Stimulated activated CD8-positive, alpha-beta memory T cell treated with anti-CD3 and anti-CD28 coated beads, Interleukin-7, amount 100 ng/mL, for 48 hours (primary cell): ENCODE measurements around the gene KIF17.
"Not testable (repeated sequence)": the region's sequence is repeated elsewhere in the genome, so short reads cannot be mapped to it uniquely, and the experiment has no call there.

Source experiments
- DNase-seq, 2 donors: peaks; one replicate each; pipeline ENCODE4 v3.0.0-alpha.2; 2020; ENCODE audit warnings: low read depth in 1 of 2; ENCODE audit errors: extremely low read depth in 1 of 2

The KIF17 gene

DNA sequence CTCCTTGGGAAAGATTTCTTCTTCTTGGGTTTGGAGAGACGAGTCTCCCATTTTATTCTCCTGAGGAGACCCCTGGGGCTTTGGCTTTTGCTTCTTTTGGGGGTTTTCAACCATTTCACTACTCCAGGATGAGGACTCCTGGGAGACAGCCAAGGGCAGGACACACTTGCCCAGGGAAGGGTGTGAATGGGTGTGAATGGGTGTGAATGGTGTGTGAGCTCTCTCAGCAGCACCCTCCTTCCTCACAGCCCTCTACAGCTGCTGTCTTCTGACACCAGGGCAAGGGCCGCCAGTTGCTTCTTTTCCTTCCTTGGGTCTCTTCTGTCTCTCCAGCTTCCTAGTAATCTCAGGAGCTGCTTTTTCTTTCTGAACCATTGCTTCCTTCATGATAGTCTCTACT, 24.2 kb downstream of the KIF17 start:
- DNase-seq, result no peak

DNA sequence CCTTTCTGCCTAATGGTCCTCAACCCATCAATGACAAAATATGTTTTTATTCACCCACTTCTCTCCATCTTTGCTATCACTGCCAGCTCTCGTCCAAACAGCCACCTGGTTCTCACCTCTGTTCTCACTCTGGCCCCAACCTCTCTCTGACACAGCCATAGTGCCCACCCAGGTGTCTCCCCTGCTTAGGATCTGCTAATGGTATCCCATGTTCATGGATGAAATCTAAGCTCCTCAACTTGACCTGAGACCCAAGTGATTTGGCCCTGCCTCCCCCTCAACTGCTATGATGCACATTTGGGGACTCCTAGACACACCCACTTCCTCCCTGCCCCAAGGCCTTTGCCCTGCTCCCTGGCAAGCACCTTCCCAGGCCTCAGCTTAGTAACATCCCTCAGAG, 25.9 kb downstream of the KIF17 start:
- DNase-seq, result no peak

DNA sequence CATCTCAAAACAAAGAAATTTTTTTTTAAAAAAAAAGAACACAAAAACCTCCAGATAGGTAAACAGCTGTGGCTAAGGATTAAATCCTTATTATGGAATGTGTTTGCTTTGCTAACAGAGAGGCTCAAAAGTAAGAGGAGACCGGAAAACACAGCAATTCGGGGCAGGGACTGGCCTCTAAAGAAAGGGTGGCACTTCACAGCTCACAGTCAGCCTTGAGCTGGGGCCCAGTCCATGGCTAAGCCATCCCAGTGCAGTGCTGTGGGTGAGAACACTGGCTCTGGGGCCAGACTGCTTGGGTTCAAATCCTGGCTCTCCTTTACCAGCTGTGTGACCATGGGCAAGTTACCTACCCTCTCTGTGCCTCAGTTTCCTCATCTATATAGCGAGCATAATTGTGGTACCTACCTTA, 28.2 kb downstream of the KIF17 start:
- no peak for DNase-seq

DNA sequence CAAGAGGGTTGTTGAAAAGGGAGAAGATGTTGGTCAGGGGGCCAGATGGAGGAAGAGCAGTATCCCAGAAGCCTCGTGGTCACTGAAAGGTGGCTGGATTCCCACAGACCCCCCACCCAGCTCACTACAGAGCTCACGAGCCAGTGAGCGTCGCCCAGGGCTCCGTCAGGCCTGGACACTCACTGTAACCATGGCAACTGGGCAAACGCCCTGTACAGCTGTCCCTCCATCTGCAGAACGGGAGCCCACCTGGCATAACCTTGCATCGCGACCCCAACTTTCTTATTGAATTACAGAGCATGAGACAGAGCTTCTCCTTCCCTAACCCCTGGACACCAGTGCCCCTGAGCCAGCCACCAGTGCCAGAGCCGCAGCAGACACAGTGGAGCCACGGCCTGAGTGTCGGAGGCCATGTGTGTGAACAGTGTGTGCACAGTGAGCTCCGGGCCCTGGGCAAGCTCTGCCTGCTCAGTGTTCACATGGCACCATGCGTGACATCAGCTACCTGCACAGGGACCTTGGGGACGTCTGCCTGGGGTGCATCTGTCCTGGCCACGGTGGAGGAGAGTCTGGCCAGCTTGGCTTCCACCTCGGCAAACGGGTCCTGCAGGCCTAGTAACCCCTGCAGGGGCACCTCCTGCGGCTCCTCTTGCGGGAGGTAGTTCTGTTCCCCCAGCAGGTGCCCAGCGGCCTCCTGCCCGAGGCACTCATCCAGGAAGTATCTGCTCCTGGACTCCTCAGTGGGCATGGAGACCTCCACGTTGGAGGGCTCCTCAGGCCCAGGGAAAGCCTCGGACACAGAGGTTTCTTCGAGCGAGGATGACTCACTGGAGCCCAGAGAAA, 30.7 kb downstream of the KIF17 start:
- DNase-seq, result no peak

DNA sequence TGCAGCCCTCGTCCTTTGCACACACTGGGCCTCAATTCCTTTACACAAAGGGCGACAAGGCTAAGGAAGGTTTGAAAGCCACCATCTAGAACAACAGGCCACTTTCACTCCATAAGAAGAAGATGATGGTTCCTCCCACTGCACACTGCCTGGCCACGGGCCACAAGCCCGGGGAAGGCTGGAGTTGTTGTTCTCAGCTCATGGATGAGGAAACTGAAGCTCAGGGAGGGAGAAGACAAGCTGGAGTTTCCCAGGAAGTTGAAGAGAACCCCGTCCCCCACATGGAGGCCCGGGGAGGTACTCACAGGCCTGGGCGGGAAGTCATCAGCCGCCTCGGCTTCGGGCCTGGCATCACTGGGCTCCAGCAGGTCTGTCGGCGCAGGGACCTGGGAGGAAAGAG, 32.1 kb downstream of the KIF17 start:
- DNase-seq, result no peak

DNA sequence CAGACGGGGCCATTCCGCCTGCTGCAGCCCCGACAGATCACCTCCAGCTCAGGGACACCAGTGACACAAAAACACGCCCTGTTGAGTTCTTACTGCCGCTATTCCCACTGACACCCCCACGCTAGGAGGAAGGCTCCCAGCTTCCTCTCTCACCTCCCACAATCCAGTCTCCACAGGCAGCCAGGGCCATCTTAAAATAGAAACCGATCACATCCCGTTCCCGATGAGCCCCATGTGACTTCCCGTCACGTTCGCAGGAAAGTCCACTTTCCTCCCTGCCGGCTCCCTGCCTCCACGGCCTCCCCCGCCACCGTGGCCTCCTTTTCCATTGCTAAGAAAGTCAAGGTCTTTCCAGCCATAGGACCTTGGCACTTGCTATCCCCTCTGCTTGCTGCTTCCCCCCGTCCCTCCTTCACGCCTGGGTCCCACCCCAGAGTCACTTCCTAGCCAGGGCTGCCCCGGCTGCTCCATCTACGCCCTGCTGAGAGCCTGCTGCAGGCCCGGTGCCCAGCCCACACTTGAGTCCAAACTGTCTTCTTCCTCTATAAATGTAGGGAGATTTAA, 32.6 kb downstream of the KIF17 start:
- no peak for DNase-seq

DNA sequence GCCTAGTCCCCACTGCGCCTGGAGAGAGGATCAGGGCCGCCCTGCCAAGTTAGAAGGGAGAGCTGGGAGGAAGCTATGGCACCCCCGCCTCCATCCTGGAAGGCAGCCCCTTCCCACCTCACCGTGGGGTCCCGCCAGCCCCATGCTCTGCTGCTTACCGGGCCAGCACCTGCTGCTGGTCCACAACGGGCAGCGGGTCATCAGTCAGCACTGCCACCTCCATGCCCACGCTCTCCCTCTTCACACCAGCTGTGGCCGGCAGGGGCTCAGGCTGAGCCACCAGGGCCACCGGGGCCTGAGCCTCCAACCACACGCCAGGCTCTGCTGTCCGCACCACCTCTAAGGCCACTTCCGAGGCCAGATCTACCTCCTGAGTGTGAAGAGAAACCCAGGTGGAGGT, 33.2 kb downstream of the KIF17 start:
- DNase-seq, result no peak

DNA sequence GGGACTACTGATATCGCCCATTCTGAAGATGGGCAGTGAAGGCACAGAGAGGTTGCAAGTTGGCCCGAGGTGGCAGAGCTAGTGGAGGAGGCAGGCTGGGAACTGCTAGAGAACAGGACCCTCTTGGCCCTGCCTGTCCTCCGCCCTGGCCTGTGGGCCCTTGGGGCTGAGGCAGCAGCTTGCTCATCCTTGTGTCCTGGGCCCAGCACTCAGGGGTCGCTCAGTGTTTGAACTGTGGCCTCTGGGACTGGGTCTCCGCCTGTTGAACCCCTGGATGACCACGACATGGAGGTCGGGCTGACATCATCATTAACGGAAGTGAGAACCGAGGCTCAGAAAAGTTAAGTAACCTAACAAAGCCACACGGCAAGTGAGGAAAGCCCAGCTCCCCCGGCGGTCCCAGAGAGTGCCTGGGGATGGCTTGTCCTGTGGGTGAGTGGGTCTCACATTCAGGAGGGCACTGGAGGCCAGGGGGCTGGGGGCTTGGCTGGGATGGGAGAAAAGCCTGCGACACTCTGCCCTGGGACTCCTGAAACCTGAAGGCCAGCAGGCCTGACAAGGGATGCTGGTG, 33.7 kb downstream of the KIF17 start:
- DNase-seq, result no peak

DNA sequence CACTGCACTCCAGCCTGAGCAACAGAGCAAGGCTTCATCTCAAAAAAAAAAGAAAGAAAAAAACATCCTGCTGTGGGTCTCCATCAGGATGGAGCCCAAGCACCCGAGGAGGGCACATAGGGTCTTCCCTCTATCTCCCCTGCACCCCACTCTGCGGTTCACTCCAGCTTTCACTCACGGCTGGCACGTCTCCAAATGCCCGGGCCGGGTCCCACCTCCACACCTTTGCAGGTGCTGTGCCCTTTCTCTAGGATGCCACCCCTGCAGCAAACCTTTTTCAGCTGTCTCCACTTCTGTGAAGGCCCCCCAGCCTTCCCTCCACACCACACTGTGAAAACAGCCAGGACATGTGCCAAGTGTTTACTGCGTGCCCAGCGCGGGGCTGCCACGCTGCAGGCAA, 34.2 kb downstream of the KIF17 start:
- DNase-seq, result no peak

DNA sequence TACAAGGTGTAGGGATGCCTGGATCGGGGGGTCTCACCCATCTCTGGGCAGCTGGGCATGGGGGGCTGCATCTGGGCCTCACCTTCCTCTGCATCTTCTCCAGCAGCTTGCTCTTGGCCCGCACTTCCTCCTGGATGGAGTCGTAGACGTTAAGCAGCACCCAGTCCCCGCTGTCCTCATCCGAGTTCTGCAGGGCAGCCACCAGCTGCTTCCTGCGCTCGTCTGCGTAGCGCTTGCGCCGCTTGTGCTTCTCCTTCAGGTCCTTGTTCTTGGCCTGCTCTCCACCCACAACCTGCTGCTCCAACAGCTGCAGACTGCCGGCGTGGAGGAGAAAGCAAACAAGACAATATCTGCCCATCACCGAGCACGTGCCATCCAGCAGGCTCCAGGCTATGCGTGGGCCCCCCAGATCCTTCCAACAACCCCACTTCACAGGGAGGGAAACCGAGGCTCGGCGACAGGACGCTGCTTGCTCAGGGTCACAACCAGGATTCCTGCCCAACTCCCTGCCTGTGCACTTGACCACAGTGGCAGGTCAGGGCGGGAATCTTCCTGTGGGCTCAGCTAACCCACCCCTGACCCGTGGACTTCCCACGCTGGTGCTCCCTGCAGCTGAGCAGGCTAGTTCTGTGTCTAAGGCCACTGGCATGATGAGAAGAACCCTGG, 35.1 kb downstream of the KIF17 start:
- no peak for DNase-seq

DNA sequence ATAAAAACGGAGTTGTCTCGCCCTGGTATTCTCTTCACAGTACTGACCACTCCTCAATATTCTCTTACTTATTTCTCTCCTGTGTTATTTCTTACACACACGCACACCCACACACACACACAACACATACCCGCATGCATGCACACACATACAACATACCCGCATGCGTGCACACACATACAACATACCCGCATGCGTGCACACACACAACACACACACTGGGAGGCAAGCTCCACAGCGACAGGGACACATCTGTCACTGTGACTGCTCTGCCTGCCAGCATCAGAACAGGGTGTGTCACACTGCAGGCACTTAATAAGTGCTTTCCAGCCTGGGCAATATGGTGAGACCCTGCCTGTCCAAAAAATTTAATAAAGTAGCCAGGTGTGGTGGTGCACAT, 35.8 kb downstream of the KIF17 start:
- DNase-seq, result no peak

DNA sequence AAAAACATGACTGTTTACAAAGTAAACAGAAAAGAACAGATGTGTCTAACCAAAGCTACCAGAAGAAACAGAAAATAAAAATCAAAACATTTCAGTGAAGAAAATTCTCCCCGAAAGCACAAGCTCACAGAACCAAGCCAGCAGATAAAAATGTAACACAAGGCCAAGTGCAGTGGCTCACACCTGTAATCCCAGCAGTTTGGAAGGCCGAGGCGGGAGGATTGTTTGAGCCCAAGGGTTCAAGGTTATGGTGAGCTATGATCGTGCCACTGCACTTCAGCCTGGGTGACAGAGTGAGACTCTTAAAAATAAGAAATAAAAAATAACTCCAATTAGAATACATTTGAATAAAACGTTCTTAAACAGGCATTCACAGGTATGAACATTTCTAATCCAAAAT, 37.5 kb downstream of the KIF17 start:
- DNase-seq, result no peak

DNA sequence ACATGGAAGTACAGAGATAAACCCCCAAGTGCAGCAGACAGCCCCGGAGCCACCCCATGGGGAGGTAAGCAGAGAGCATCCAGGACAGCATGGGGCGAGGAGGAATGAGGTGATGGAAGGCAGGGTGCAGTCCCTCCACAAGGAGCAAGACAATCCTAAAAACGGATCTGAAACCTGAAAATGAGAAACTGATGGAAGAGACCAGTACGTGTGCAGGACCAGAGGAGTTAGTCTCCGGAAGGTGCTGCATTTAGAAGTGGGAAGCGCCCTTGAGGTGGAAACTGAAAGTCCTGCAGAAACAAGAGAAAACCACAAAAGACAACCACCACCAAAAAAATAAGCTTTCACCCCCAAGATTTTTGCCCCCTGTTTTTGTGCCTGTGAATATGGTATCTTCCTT, 39.2 kb downstream of the KIF17 start:
- no peak for DNase-seq

DNA sequence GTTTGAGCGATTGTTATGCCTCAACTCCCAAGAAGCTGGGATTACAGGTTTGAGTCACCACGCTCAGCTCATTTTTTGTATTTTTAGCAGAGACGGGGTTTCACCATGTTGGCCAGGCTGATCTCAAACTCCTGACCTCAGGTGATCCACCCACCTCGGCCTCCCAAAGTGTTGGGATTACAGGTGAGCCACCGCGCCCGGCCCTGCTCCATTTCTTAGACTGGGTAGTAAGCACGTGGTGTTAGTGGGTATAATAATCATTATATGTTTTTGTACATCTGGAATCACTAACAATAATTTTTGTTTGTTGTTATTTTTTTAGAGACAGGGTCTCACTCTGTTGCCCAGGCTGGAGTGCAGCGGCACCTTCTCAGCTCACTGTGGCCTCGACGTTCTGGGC, 44.2 kb downstream of the KIF17 start:
- not testable (repeated sequence) for DNase-seq

DNA sequence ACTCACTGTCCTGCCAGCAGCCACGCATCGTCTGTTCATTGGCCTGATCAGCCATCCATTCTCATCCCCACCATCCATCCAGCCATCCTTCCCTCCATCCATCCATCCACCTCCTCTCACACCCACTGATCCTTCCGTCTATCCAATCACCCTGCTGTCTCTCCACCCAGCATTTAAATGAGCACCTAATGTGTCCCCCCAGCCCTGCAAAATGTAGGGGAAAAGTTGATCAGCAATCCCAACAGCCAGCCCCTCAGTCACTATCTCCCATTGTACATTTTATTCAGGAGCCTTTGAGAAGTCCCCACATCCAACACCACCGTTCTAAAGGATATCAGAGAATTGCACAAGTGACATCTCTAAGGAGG, 45.6 kb downstream of the KIF17 start:
- DNase-seq, result no peak

DNA sequence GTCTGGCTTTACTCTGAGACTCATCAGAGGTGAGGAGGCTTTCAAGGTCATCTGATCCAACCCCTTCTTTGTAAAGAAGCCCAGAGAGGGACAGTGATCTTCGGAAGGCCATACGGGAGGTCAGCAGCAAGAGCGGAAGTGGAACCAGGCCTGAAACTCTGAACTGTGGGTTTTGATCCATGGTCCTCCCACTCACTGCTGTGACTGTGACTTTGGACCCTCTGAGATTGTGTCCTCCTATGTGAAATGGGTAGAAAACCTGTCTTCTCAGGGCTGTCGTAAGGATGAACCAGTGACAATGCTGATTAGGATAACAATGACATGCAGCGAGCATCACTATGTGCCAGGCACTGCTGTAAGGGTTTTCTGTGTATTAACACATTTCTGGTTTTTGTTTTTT, 46.9 kb downstream of the KIF17 start:
- DNase-seq, result no peak

DNA sequence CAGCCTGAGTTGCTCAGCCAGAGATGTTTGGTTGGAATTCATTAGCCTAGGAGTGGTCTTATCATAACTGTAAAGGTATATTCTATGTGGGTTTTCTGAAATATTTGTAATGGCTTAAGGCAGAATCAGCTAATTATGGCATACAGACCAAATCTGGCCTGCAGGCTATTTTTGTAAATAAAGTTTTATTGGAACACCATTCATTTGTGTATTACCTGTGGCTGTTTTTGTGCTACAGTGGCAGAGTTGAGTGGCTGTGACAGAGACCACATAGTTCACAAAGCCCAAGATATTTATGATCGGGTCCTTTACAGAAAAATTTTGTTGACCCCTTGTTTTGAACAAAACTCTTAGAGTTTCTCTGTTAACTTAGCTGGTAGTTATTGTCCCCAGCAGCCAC, 49.2 kb downstream of the KIF17 start:
- DNase-seq, result no peak

DNA sequence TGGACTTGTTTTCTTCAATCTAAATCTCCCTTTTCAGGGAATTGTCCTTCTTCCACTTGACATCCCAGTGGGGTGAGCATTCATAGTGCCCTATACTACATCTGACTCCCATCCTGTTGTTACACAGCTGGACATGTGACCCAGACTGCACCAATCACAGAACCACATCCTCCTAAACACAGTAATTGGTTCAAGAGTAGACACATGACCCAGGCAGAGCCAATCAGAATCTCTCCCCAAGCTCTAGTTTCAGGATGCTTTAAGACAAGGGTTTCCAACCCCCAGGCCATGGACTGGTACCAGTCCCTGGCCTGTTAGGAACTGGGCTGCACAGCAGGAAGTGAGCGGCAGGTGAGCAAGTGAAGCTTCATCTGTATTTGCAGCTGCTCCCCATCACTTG, 51.0 kb downstream of the KIF17 start:
- DNase-seq, result no peak

DNA sequence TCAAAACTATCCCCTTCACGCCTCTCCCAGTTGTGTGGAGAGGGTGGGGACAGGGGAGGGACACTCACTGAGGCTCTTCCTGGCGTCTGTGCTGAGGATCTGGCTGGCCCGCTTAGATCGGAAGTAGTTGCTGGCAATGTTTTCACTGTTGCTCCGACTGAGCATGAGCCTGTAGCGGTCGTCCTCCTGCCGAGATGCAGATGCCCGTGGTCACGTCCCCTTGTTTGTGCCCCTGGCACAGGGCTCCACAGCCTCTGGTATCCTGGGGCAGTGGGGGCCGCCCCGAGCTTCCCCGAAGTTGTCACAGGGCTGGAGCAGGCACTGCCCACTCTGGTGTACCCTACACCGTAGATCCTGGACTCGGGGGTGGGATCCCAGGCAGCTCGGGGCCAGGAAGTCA, 51.7 kb downstream of the KIF17 start:
- no peak for DNase-seq

DNA sequence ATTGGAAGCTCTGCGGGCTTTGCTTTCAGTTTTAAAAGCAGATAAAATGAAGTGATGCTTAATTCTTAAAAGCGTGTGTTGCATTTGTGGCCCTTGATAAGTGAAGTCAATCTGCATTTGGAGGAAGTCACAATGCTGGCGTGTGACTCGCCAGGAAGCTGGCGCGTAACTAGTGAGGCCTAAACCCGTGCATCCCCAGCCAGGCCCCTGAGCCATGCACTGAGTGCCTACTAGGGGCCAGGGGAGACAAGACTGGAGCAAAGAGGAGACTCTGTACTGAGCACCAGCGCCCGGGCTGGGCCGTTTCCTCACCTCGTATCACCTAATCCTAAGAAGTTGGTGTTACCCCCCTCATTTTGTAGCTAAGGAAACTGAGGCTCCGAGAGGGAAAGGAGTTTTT, 52.1 kb downstream of the KIF17 start:
- DNase-seq, result no peak

DNA sequence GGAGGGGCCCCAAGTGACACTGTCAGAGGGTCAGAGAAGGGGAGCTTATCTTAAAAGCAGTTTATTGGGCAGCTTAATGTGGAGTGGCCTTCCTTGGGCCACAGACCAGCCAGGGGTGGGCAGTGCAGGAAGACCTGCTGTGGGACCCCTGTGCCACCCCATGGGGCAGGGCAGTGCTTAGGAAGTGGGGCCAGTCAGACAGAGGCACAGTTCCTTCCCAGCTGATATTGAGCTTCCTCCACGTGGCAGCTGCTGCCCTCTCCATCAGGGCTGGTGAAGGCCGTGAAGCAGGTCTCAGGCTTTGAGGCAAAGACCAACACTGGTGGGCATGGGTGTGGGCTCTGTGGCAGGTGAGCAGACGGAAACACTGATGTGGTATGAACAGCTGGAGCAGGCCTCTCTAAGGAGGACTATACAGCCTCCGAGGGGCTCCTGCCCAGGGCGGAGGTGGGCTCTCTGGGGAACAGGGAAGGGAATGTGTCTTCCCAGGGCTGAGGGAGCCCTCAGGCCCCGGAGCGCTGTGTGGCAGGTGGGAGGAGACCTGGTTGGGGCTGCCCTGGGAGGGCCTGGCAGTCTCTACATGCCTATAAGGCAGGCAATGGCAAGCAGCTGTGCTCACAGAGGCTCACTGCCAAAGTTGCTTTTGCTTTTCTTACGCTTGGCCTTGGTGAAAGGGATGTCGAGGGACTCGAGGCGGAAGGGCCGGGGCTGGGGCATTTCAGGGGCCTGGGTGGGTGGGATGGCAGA, 53.7 kb downstream of the KIF17 start:
- no peak for DNase-seq
